ENCODE measurements around the gene TSC2. TPM values are rescaled to one million over a fixed set of nuclear protein-coding genes. Genes with fewer than 3 reads are reported as not detected.

TSC2 gene
- total and polyA plus RNA-seq, 5 donors from 2014 or later, result 22.7 to 133 (median 26.6) TPM

DNA sequence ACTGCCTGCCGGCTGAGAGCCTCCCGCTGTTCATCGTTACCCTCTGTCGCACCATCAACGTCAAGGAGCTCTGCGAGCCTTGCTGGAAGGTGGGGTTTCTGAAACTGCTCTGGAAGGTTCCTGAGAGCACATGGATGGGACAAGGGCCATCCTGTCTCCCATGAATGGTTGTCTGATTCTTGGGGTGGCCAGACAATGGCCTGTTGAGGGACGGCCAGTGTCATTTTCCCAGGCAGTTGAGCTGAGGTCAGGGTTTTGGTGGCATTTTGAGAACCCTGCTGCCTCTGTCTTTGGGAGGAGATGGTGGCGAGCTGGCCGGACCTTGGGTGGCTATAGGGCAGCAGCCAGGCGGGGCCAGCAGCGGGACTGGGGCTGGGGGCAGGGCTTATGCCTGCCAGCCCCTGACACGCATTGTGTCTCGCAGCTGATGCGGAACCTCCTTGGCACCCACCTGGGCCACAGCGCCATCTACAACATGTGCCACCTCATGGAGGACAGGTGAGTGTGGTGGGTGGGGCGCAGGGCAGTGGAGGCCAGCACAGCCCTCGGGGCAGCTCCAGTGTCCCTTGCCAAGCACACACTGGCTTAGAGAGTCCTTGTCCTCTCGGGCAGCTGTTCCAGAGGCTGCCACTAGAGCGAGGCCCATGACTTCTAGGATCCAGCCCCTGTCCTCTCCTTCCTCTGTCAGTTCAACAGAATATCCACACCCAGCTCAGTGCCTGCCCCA, 9.1 kb downstream of the TSC2 start:
- H3K4me1 Mint-ChIP-seq, result peaks cover 0 to 4% (median 1%) of the 10 kb centered on the region in 4 donors
- Histone ChIP-seq H3K27me3 (ENCODE audit: control insufficient read depth, insufficient read depth, low read length) (no peaks in the 10 kb centered on the region), H3K27ac (ENCODE audit: insufficient read depth, low read length, poor library complexity, severe bottlenecking) (no peak overlapping the region), H3K9me3 (ENCODE audit: control insufficient read depth in 2 of 2, low read length in 2 of 2) (no peaks in the 10 kb centered on the region), H3K4me1 (ENCODE audit: control insufficient read depth, insufficient read depth, low read length, poor library complexity, severe bottlenecking) (no peaks in the 10 kb centered on the region), H3K4me3 (ENCODE audit: low read depth, low read length) (no peak overlapping the region), H3K36me3 (ENCODE audit: control insufficient read depth, insufficient read depth, low read length) (peaks cover 30% of the 10 kb centered on the region)
- DNase-seq (no peak), ATAC-seq (ENCODE audit: low read depth in 2 of 2) (no peak)
- no peaks in the 10 kb centered on the region for H3K27me3 Mint-ChIP-seq
- no peaks in the 10 kb centered on the region for H3K9me3 Mint-ChIP-seq
- H3K4me3 Mint-ChIP-seq, result no peak overlapping the region
- no peak overlapping the region for H3K27ac Mint-ChIP-seq
- H3K36me3 Mint-ChIP-seq, result peaks cover 8% of the 10 kb centered on the region

GRCh38 chr16:2057438-2057837, 9.7 kb downstream of the TSC2 start:
- H3K36me3 Mint-ChIP-seq, result peaks cover 8% of the 10 kb centered on the region

GRCh38 chr16:2058420-2058819, 10.6 kb downstream of the TSC2 start:
- Histone ChIP-seq H3K27ac (ENCODE audit: insufficient read depth, low read length, poor library complexity, severe bottlenecking) (no peak overlapping the region), H3K4me1 (ENCODE audit: control insufficient read depth, insufficient read depth, low read length, poor library complexity, severe bottlenecking) (no peaks in the 10 kb centered on the region), H3K4me3 (ENCODE audit: low read depth, low read length) (no peak overlapping the region), H3K27me3 (ENCODE audit: control insufficient read depth, insufficient read depth, low read length) (no peaks in the 10 kb centered on the region), H3K9me3 (ENCODE audit: control insufficient read depth in 2 of 2, low read length in 2 of 2) (no peaks in the 10 kb centered on the region), H3K36me3 (ENCODE audit: control insufficient read depth, insufficient read depth, low read length) (peaks cover 25% of the 10 kb centered on the region)
- Mint-ChIP-seq H3K27ac (no peak overlapping the region), H3K36me3 (peaks cover 9% of the 10 kb centered on the region), H3K27me3 (no peaks in the 10 kb centered on the region), H3K4me1 (peaks cover 0 to 4% (median 0%) of the 10 kb centered on the region in 4 donors), H3K9me3 (no peaks in the 10 kb centered on the region), H3K4me3 (peak overlapping the region in 1 of 4 donors; percentile 27)
- no peak for ATAC-seq (ENCODE audit: low read depth in 2 of 2)
- DNase-seq, result no peak

More at GRCh38 chr16:2057438-2057837, 9.7 kb downstream of the TSC2 start:
- no peak overlapping the region for H3K27ac Mint-ChIP-seq
- Histone ChIP-seq H3K4me3 (ENCODE audit: low read depth, low read length) (no peak overlapping the region), H3K9me3 (ENCODE audit: control insufficient read depth in 2 of 2, low read length in 2 of 2) (no peaks in the 10 kb centered on the region), H3K36me3 (ENCODE audit: control insufficient read depth, insufficient read depth, low read length) (peaks cover 30% of the 10 kb centered on the region), H3K27ac (ENCODE audit: insufficient read depth, low read length, poor library complexity, severe bottlenecking) (no peak overlapping the region), H3K4me1 (ENCODE audit: control insufficient read depth, insufficient read depth, low read length, poor library complexity, severe bottlenecking) (no peaks in the 10 kb centered on the region), H3K27me3 (ENCODE audit: control insufficient read depth, insufficient read depth, low read length) (no peaks in the 10 kb centered on the region)
- H3K4me3 Mint-ChIP-seq, result no peak overlapping the region
- ATAC-seq (ENCODE audit: low read depth in 2 of 2) (no peak), DNase-seq (no peak)
- no peaks in the 10 kb centered on the region for H3K9me3 Mint-ChIP-seq
- peaks cover 0 to 4% (median under 1%) of the 10 kb centered on the region in 4 donors for H3K4me1 Mint-ChIP-seq
- no peaks in the 10 kb centered on the region for H3K27me3 Mint-ChIP-seq

DNA sequence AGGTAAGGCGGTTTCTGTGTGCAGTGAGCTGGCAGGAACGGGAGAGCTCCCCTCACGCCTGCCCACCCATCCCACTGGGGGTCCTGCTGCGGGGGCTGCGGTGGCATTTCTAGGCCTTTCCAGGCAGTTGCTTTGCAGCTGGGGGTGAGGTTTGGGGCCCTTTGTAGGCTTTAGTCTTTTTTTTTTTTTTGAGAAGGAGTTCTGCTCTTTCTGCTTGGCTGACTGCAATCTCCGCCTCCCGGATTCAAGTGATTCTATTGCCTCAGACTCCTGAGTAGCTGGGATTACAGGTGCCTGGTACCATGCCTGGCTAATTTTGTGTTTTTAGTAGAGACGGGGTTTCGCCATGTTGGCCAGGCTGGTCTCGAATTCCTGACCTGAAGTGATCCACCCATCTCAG, 11.1 kb downstream of the TSC2 start:
- Histone ChIP-seq H3K9me3 (ENCODE audit: control insufficient read depth in 2 of 2, low read length in 2 of 2) (no peaks in the 10 kb centered on the region), H3K4me1 (ENCODE audit: control insufficient read depth, insufficient read depth, low read length, poor library complexity, severe bottlenecking) (no peaks in the 10 kb centered on the region), H3K27me3 (ENCODE audit: control insufficient read depth, insufficient read depth, low read length) (no peaks in the 10 kb centered on the region), H3K27ac (ENCODE audit: insufficient read depth, low read length, poor library complexity, severe bottlenecking) (no peak overlapping the region), H3K36me3 (ENCODE audit: control insufficient read depth, insufficient read depth, low read length) (peaks cover 21% of the 10 kb centered on the region), H3K4me3 (ENCODE audit: low read depth, low read length) (no peak overlapping the region)
- peaks cover 0 to 4% (median 0%) of the 10 kb centered on the region in 4 donors for H3K4me1 Mint-ChIP-seq
- ATAC-seq (ENCODE audit: low read depth in 2 of 2) (no peak), DNase-seq (no peak)
- H3K9me3 Mint-ChIP-seq, result no peaks in the 10 kb centered on the region
- H3K27ac Mint-ChIP-seq, result no peak overlapping the region
- no peak overlapping the region for H3K4me3 Mint-ChIP-seq
- peaks cover 12% of the 10 kb centered on the region for H3K36me3 Mint-ChIP-seq
- no peaks in the 10 kb centered on the region for H3K27me3 Mint-ChIP-seq

DNA sequence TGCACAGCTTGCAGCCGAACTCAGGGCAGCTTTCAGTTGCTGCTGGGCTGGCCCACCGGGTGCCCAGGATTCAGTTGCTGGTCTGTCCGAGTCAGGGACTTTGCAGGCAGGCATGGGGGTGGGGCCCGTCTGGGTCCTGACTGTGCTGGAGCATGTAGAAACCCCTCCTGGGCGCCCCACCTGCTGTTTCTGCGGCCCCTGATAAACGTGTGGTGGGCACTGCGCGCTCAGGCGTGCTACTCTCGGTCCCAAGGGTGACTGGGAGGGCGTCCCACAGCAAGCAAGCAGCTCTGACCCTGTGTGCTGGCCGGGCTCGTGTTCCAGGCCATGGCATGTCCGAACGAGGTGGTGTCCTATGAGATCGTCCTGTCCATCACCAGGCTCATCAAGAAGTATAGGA, 12.6 kb downstream of the TSC2 start:
- Histone ChIP-seq H3K27ac (ENCODE audit: insufficient read depth, low read length, poor library complexity, severe bottlenecking) (no peak overlapping the region), H3K4me3 (ENCODE audit: low read depth, low read length) (no peak overlapping the region), H3K27me3 (ENCODE audit: control insufficient read depth, insufficient read depth, low read length) (no peaks in the 10 kb centered on the region), H3K36me3 (ENCODE audit: control insufficient read depth, insufficient read depth, low read length) (peaks cover 15% of the 10 kb centered on the region), H3K4me1 (ENCODE audit: control insufficient read depth, insufficient read depth, low read length, poor library complexity, severe bottlenecking) (no peaks in the 10 kb centered on the region), H3K9me3 (ENCODE audit: control insufficient read depth in 2 of 2, low read length in 2 of 2) (no peaks in the 10 kb centered on the region)
- peaks cover 12% of the 10 kb centered on the region for H3K36me3 Mint-ChIP-seq
- DNase-seq (no peak), ATAC-seq (ENCODE audit: low read depth in 2 of 2) (no peak)
- no peaks in the 10 kb centered on the region for H3K27me3 Mint-ChIP-seq
- H3K4me1 Mint-ChIP-seq, result peaks cover 0 to 4% (median 0%) of the 10 kb centered on the region in 4 donors
- H3K27ac Mint-ChIP-seq, result no peak overlapping the region
- H3K9me3 Mint-ChIP-seq, result no peaks in the 10 kb centered on the region
- no peak overlapping the region for H3K4me3 Mint-ChIP-seq

- Mint-ChIP-seq H3K4me3 (no peak overlapping the region), H3K4me1 (peaks cover 0 to 1% (median 0%) of the 10 kb centered on the region in 4 donors), H3K27me3 (no peaks in the 10 kb centered on the region), H3K36me3 (peaks cover 13% of the 10 kb centered on the region), H3K9me3 (no peaks in the 10 kb centered on the region), H3K27ac (no peak overlapping the region)
- Histone ChIP-seq H3K27me3 (ENCODE audit: control insufficient read depth, insufficient read depth, low read length) (no peaks in the 10 kb centered on the region), H3K9me3 (ENCODE audit: control insufficient read depth in 2 of 2, low read length in 2 of 2) (no peaks in the 10 kb centered on the region), H3K36me3 (ENCODE audit: control insufficient read depth, insufficient read depth, low read length) (peaks cover 20% of the 10 kb centered on the region), H3K4me1 (ENCODE audit: control insufficient read depth, insufficient read depth, low read length, poor library complexity, severe bottlenecking) (no peaks in the 10 kb centered on the region), H3K27ac (ENCODE audit: insufficient read depth, low read length, poor library complexity, severe bottlenecking) (no peak overlapping the region), H3K4me3 (ENCODE audit: low read depth, low read length) (no peak overlapping the region)
- ATAC-seq (ENCODE audit: low read depth in 2 of 2) (no peak), DNase-seq (no peak)
Measured at GRCh38 chr16:2061023-2061422, 13.2 kb downstream of the TSC2 start.

DNA sequence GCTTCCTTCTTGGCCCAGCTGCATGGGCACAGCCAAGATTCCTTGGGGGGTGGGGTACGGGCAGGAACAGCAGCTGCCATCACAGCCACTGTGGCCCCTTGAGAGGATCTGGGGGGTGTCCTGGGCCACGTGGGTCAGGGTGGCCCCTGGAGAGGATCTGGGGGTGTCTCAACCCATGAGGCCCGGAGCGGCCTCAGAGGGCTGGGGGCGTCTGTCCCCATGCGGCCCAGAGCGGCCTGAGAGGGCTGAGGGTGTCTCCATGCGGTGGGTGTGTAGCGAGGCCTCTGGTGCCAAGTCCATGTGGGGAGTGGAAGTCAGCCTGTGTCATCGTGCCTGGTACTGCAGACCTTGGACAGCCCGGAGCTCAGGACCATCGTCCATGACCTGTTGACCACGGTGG, 13.7 kb downstream of the TSC2 start:
- Mint-ChIP-seq H3K9me3 (no peaks in the 10 kb centered on the region), H3K4me1 (no peaks in the 10 kb centered on the region), H3K36me3 (peaks cover 16% of the 10 kb centered on the region), H3K27me3 (no peaks in the 10 kb centered on the region), H3K4me3 (no peak overlapping the region), H3K27ac (no peak overlapping the region)
- Histone ChIP-seq H3K27me3 (ENCODE audit: control insufficient read depth, insufficient read depth, low read length) (no peaks in the 10 kb centered on the region), H3K4me3 (ENCODE audit: low read depth, low read length) (no peak overlapping the region), H3K9me3 (ENCODE audit: control insufficient read depth in 2 of 2, low read length in 2 of 2) (no peaks in the 10 kb centered on the region), H3K4me1 (ENCODE audit: control insufficient read depth, insufficient read depth, low read length, poor library complexity, severe bottlenecking) (no peaks in the 10 kb centered on the region), H3K27ac (ENCODE audit: insufficient read depth, low read length, poor library complexity, severe bottlenecking) (no peak overlapping the region), H3K36me3 (ENCODE audit: control insufficient read depth, insufficient read depth, low read length) (peaks cover 22% of the 10 kb centered on the region)
- DNase-seq (no peak), ATAC-seq (ENCODE audit: low read depth in 2 of 2) (no peak)

- H3K27ac ChIP-seq (ENCODE audit: insufficient read depth, low read length, poor library complexity, severe bottlenecking), result no peak overlapping the region
- Mint-ChIP-seq H3K4me1 (no peaks in the 10 kb centered on the region), H3K9me3 (no peaks in the 10 kb centered on the region), H3K4me3 (no peak overlapping the region), H3K27me3 (no peaks in the 10 kb centered on the region), H3K27ac (no peak overlapping the region), H3K36me3 (peaks cover 18% of the 10 kb centered on the region)
- no peak for DNase-seq
- no peaks in the 10 kb centered on the region for H3K4me1 ChIP-seq (ENCODE audit: control insufficient read depth, insufficient read depth, low read length, poor library complexity, severe bottlenecking)
- no peak for ATAC-seq (ENCODE audit: low read depth in 2 of 2)
- no peaks in the 10 kb centered on the region for H3K27me3 ChIP-seq (ENCODE audit: control insufficient read depth, insufficient read depth, low read length)
- H3K9me3 ChIP-seq (ENCODE audit: control insufficient read depth in 2 of 2, low read length in 2 of 2), result no peaks in the 10 kb centered on the region
- H3K36me3 ChIP-seq (ENCODE audit: control insufficient read depth, insufficient read depth, low read length), result peaks cover 21% of the 10 kb centered on the region
- H3K4me3 ChIP-seq (ENCODE audit: low read depth, low read length), result no peak overlapping the region
Measured at GRCh38 chr16:2062801-2063200, 15.0 kb downstream of the TSC2 start.
